ENCODE measurements around the gene REX1BD. TPM values are rescaled to one million over a fixed set of nuclear protein-coding genes. Genes with fewer than 3 reads are reported as not detected.
A peak's percentile ranks its signal among the peaks of the same experiment; 100 is the strongest.

Gene REX1BD
- total RNA-seq, 1 donor from 2014 or later: 54.1 TPM

- H3K4me1 Mint-ChIP-seq (ENCODE audit: low read depth): peaks cover 16% of the 10 kb centered on the region
Observed at GRCh38 chr19:18586306-18586705, 2.3 kb upstream of the REX1BD start.

GRCh38 chr19:18587561-18587960 lies 1.0 kb upstream of the REX1BD start:
- peaks cover 16% of the 10 kb centered on the region for H3K4me1 Mint-ChIP-seq (ENCODE audit: low read depth)
- no peak overlapping the region for H3K27ac Mint-ChIP-seq (ENCODE audit: unreplicated experiment)
- no peak for TF ChIP-seq CTCF (IDR thresholded peaks at IDR 0.05)

More at GRCh38 chr19:18586306-18586705, 2.3 kb upstream of the REX1BD start:
- H3K9me3 Mint-ChIP-seq (ENCODE audit: low read depth): no peaks in the 10 kb centered on the region
- no peak overlapping the region for H3K4me3 Mint-ChIP-seq (ENCODE audit: unreplicated experiment)
- H3K36me3 Mint-ChIP-seq (ENCODE audit: low read depth): no peaks in the 10 kb centered on the region
- DNase-seq (ENCODE audit: low spot score): no peak
- no peaks in the 10 kb centered on the region for H3K27me3 Mint-ChIP-seq (ENCODE audit: low read depth)
- no peak overlapping the region for H3K27ac Mint-ChIP-seq (ENCODE audit: unreplicated experiment)
- no peak for TF ChIP-seq CTCF (IDR thresholded peaks at IDR 0.05)

GRCh38 chr19:18587962-18588610 lies 512 bp upstream of the REX1BD start:
- no peak for TF ChIP-seq CTCF (IDR thresholded peaks at IDR 0.05)
- H3K27me3 Mint-ChIP-seq (ENCODE audit: low read depth): no peaks in the 10 kb centered on the region
- no peak for DNase-seq (ENCODE audit: low spot score)
- peak overlapping the region; percentile 80 for H3K4me3 Mint-ChIP-seq (ENCODE audit: unreplicated experiment)
- H3K27ac Mint-ChIP-seq (ENCODE audit: unreplicated experiment): peak overlapping the region; percentile 8
- peaks cover 16% of the 10 kb centered on the region for H3K4me1 Mint-ChIP-seq (ENCODE audit: low read depth)
- no peaks in the 10 kb centered on the region for H3K9me3 Mint-ChIP-seq (ENCODE audit: low read depth)
- no peaks in the 10 kb centered on the region for H3K36me3 Mint-ChIP-seq (ENCODE audit: low read depth)

More at GRCh38 chr19:18587561-18587960, 1.0 kb upstream of the REX1BD start:
- Mint-ChIP-seq H3K9me3 (ENCODE audit: low read depth) (no peaks in the 10 kb centered on the region), H3K27me3 (ENCODE audit: low read depth) (no peaks in the 10 kb centered on the region), H3K4me3 (ENCODE audit: unreplicated experiment) (no peak overlapping the region), H3K36me3 (ENCODE audit: low read depth) (no peaks in the 10 kb centered on the region)
- no peak for DNase-seq (ENCODE audit: low spot score)

GRCh38 chr19:18589380-18590272 lies 1.0 kb downstream of the REX1BD start:
- Mint-ChIP-seq H3K36me3 (ENCODE audit: low read depth) (no peaks in the 10 kb centered on the region), H3K4me3 (ENCODE audit: unreplicated experiment) (peak overlapping the region; percentile 80), H3K9me3 (ENCODE audit: low read depth) (no peaks in the 10 kb centered on the region), H3K4me1 (ENCODE audit: low read depth) (peaks cover 17% of the 10 kb centered on the region), H3K27ac (ENCODE audit: unreplicated experiment) (peak overlapping the region; percentile 77), H3K27me3 (ENCODE audit: low read depth) (no peaks in the 10 kb centered on the region)
- no peak for TF ChIP-seq CTCF (IDR thresholded peaks at IDR 0.05)
- no peak for DNase-seq (ENCODE audit: low spot score)
